Nephron (organoid): ENCODE data around the gene S100PBP.
A peak's percentile ranks its signal among the peaks of the same experiment; 100 is the strongest.

Experiments used
- H3K27ac Mint-ChIP-seq, 3 experiments: 2 replicates each; pipeline ENCODE4 v1.8.0; 2020; ENCODE audit warnings: mixed read lengths in 3 of 3, mild to moderate bottlenecking in 2 of 3, moderate library complexity in 1 of 3
- H3K27me3 Mint-ChIP-seq: 2 replicates; pipeline ENCODE4 v1.8.0; 2021; ENCODE audit warnings: low read depth, mild to moderate bottlenecking, moderate library complexity, mixed read lengths
- H3K36me3 Mint-ChIP-seq: 2 replicates; pipeline ENCODE4 v1.8.0; 2020; ENCODE audit warnings: low read depth, mixed read lengths
- H3K4me1 Mint-ChIP-seq: 2 replicates; pipeline ENCODE4 v1.8.0; 2020; ENCODE audit warnings: mixed read lengths
- H3K4me3 Mint-ChIP-seq, 3 experiments: 2 replicates each; pipeline ENCODE4 v1.8.0; 2020; ENCODE audit warnings: mild to moderate bottlenecking in 3 of 3, mixed read lengths in 3 of 3, moderate library complexity in 2 of 3
- H3K9me3 Mint-ChIP-seq: 2 replicates; pipeline ENCODE4 v1.8.0; 2020; ENCODE audit warnings: mixed read lengths
- CTCF ChIP-seq, 3 experiments: fragments of 200-600 bp; sonication (generic); IDR thresholded peaks; one replicate each; pipeline ENCODE4 v1.5.0; 2021; ENCODE audit warnings: antibody characterized with exemption in 3 of 3; ENCODE audit not compliant: unreplicated experiment in 3 of 3

The S100PBP gene

GRCh38 chr1:32877211-32878110 is 60.0 kb downstream of the S100PBP start:
- H3K27me3 Mint-ChIP-seq: peaks cover 19% of the 10 kb centered on the region
- no peaks in the 10 kb centered on the region for H3K9me3 Mint-ChIP-seq
- no peak for TF ChIP-seq CTCF (IDR thresholded peaks at IDR 0.05; ENCODE audit: unreplicated experiment in 3 of 3)
- no peaks in the 10 kb centered on the region for H3K36me3 Mint-ChIP-seq
- H3K27ac Mint-ChIP-seq: peak overlapping the region in 1 of 3 experiments; percentile 48
- H3K4me3 Mint-ChIP-seq: no peak overlapping the region
- peaks cover 34% of the 10 kb centered on the region for H3K4me1 Mint-ChIP-seq

GRCh38 chr1:32878183-32878582 is 60.7 kb downstream of the S100PBP start:
- peaks cover 19% of the 10 kb centered on the region for H3K27me3 Mint-ChIP-seq
- H3K36me3 Mint-ChIP-seq: no peaks in the 10 kb centered on the region
- no peak overlapping the region for H3K4me3 Mint-ChIP-seq
- H3K9me3 Mint-ChIP-seq: no peaks in the 10 kb centered on the region
- no peak for TF ChIP-seq CTCF (IDR thresholded peaks at IDR 0.05; ENCODE audit: unreplicated experiment in 3 of 3)
- no peak overlapping the region for H3K27ac Mint-ChIP-seq
- peaks cover 29% of the 10 kb centered on the region for H3K4me1 Mint-ChIP-seq

- no peak for TF ChIP-seq CTCF (IDR thresholded peaks at IDR 0.05; ENCODE audit: unreplicated experiment in 3 of 3)
- no peak overlapping the region for H3K4me3 Mint-ChIP-seq
- H3K36me3 Mint-ChIP-seq: no peaks in the 10 kb centered on the region
- peaks cover 20% of the 10 kb centered on the region for H3K27me3 Mint-ChIP-seq
- no peaks in the 10 kb centered on the region for H3K9me3 Mint-ChIP-seq
- peaks cover 31% of the 10 kb centered on the region for H3K4me1 Mint-ChIP-seq
- H3K27ac Mint-ChIP-seq: no peak overlapping the region
Observed at GRCh38 chr1:32878637-32879041, 61.2 kb downstream of the S100PBP start.

- Mint-ChIP-seq H3K36me3 (no peaks in the 10 kb centered on the region), H3K4me3 (no peak overlapping the region), H3K27me3 (peaks cover 33% of the 10 kb centered on the region), H3K27ac (no peak overlapping the region), H3K4me1 (peaks cover 23% of the 10 kb centered on the region), H3K9me3 (no peaks in the 10 kb centered on the region)
- TF ChIP-seq CTCF (IDR thresholded peaks at IDR 0.05; ENCODE audit: unreplicated experiment in 3 of 3): no peak
Observed at GRCh38 chr1:32881291-32881690, 63.8 kb downstream of the S100PBP start.

- no peak for TF ChIP-seq CTCF (IDR thresholded peaks at IDR 0.05; ENCODE audit: unreplicated experiment in 3 of 3)
- Mint-ChIP-seq H3K27ac (no peak overlapping the region), H3K36me3 (no peaks in the 10 kb centered on the region), H3K27me3 (peaks cover 40% of the 10 kb centered on the region), H3K4me3 (no peak overlapping the region), H3K9me3 (no peaks in the 10 kb centered on the region), H3K4me1 (peaks cover 22% of the 10 kb centered on the region)
Observed at GRCh38 chr1:32881871-32882850, 64.7 kb downstream of the S100PBP start.
